HS-5 (cell line): ENCODE data around the gene SLC12A7.

Source experiments
- DNase-seq: peaks from one replicate; pipeline ENCODE4 v3.0.0-alpha.2; 2012; ENCODE audit warnings: low read depth

SLC12A7 gene

DNA sequence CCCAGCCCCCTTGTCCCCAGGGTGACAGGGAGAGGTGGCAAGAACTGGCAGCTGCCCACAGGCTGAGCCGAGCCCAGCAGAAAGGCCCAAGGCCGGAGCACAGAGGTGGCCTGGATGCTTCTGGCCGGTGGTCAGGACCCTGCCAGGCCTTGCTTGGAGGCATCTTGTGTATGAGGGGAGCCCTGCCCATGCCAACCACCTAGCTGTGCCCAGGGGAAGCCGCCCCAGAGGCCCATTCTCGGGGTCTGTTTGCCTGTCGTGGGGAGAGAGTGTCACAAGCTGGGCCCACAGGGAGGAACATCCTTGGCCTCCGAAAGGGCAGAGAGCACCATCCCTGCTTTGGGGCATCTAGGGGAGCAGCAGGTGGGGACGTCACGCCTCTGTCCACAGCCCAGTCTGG lies 93.3 kb downstream of the SLC12A7 start:
- no peak for DNase-seq

DNA sequence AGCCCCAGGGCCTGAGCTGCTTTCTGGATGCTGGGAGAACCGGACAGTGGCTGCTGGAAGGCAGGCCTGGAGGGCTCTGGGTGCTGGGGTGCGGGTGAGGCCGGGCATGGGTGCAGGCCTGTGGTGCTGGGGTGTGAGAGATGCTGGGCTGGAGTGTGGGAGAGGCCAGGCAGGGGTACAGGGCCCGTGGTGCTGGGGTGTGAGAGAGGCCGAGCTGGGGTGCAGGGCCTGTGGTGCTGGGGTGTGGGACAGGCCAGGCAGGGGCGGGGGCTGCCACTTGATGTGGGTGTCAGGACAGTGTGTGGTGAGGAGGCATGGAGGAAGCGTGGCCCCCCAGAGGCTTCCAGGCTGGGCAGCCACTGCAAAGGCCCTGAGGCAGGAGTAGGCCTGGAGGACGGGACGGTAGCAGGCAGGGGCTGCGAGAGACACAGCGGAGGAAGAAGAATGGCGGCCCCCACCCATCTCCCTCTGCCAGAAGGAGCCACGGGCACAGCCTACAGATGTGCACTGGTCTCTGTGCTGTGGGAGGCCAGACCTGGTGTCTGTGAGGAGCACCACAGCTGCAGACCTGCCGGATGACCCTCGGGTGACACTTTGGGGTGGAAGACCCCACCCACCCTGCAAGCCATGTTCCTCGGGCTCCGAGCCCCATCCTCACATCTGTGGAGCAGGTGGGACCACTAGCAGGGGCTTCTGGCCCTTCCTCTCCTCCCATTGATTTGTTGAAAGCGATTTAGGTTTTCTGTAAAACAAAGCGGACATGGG lies 94.0 kb downstream of the SLC12A7 start:
- no peak for DNase-seq

DNA sequence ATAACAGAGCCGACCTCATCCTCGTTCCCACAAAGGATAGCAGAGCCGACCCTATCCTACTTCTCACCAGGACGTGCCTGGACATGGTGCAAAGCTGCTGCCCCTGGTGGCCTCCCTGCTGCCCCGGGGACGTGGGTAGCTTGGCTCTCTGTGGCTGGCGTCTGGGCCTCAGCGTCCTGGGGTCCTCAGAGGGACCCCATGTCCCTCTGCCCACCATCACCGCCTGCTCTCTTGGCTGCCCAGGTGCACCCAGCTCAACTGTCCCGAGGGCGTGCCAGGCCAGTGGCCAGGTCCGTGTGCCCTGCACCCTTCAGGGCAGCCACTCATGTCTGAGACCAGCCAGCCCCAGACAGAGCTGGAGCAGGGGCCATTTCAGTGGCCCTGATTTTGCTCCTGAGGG lies 94.8 kb downstream of the SLC12A7 start:
- no peak for DNase-seq

DNA sequence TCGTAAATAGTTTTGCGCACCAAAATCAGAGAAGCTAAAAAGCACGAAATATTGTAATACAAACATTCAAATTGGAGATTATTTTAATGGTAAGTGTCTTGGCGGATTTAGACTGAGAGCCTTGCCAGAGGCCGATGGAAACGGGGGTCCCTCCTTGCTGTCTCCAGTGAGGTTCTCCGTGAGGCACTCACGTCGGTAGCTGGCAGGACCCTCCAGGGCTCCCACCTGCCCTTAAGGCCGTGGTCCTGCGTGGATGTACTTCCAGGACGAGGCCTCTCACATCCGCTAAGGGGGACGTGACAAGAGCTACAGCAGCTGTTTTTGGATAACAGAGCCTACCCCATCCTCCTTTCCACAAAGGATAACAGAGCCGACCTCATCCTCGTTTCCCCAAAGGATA lies 95.4 kb downstream of the SLC12A7 start:
- no peak for DNase-seq

DNA sequence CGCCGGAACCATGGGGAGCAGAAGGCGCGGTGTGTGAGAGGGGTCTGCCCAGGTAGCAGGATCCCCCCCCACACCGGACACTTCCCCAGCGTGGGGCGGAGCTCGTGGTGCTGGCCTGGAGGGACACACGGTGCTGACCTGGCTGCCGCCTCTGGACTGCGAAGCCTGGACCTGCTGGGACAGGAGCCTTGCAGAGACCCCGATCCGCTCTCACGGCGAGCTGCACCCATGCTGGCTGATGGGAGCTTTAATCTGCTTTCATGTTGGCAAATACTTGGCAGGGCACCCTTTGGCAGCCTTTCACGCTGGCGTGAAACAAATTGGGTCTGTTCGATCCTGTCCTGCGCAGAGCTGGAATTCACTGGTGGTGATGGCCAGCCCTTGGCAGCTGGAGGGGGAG lies 95.8 kb downstream of the SLC12A7 start:
- no peak for DNase-seq

DNA sequence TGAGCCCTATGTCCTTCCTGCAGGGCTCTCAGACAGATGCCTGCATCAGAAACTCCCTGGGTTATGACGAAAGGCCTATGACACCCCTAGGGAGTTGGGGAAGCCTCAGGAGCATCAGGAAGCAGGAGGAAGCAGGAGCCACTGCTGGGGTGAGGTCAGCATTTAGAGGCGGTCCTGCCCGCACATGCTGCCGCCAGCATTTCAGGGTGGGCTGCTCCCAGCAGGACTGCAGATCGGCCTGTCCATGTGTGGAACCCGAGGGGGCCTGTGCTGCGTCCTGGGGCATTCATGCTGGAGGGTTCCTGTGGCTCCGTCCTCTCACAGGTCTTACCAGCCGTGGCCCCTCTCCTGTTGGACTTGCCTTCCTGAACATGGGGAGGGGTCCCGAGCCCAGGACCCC lies 96.4 kb downstream of the SLC12A7 start:
- DNase-seq = no peak

DNA sequence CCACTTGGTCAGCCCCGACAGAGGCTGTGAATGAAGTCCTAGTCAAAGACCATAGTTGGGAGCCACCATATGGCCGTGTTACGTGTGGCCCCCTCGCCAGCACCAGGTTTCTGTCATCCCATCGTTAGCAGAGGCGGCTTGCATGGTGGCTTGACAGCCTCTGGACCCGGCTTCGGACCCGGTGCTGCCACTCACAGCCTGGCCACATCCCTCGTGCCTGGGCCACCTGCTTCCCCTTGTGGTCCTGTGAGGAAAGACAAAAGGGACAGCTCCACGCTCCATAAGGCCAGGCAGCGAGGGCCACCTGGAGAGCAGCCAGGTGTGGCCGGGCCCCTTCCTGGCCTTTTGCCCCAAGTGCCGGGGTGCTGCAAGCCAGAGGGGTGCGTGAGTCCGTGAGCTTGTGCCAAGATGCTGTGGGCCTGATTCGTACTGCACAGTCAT lies 97.1 kb downstream of the SLC12A7 start:
- no peak for DNase-seq

DNA sequence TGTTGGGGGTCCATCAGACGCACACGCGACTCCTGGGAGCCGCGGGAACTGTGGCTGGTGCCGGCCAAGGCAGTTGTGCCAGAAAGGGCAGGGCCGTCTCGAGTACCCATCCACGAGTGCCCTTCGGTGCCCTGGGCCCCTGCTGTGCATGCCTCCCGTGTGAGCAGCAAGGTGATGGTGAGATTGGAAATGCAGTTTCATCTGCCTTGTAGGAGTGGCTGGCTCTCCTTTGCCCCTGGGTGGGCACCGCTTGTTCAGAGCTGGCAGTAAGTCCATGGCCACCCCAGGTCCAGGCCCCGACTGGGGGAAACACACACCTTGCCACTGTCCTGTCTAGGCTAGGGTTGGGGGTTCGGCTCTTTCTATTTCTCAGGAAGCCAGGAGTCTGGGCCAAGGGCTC lies 97.5 kb downstream of the SLC12A7 start:
- no peak for DNase-seq

DNA sequence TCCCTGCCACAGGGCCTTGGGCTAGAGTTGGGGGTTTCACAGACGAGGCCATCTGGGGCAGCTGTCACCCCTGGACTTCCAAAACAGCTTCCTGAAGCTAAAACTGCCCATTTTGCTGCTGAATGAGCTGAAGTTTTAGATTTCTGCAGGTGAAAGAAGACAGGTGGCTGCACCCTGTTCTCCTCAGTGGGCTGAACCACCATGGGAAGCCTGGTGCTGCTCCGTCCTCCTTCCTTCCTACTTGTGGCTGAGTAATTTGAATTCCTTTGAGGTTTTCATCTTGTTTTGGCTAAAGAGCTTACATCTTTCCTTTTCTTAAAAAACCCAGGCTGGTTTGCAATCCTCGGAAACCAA lies 97.9 kb downstream of the SLC12A7 start:
- DNase-seq = no peak

DNA sequence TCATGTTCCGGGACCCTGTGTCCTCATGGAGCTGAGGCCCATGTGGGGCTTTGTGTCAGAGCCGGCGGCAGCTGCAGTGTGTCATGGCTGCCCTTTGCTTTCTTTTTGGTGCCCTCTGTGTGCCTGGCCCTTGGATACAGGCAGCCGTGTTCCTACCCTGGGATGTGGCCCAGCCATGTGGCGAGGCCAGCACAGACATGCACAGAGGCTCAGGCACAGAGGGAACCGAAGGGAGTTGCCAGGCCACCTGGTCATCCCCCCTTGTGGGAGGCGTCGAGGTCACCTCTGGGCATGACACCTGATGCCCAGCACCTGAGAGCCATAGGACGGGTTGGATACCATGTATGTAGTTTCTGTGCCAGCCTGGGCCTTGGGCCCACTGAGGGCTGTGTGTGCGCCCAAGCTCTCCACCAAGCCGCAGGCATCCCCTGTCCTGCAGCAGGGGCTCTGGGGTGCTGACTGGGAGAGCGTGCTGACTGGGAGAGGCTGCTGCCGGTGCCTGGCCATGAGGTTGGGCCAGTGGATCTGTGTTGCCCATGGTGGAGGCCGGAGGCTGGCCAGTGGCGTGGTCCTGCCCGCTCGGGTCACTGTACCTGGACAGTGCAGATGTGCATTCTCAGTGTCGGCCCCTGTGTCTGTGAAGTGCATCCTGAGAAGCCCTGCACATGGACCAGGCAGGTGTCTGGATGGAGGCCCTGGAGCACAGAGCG lies 98.5 kb downstream of the SLC12A7 start:
- no peak for DNase-seq

DNA sequence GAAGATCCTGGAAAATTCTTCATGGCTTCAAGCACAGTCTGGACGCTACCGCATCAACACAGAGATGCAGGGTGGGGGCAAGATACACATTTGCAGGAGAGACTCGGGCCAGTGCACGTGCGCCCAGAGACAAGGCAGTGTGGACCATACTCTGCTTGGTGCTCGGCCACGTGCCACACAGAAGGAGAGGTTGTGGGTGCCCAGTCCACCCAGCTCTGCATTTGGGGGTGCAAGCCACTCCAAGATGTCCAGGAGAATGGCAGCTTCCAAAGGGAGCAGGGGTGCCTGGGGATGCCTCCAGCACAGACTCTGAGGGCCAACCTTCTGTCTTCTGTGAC lies 99.0 kb downstream of the SLC12A7 start:
- no peak for DNase-seq

DNA sequence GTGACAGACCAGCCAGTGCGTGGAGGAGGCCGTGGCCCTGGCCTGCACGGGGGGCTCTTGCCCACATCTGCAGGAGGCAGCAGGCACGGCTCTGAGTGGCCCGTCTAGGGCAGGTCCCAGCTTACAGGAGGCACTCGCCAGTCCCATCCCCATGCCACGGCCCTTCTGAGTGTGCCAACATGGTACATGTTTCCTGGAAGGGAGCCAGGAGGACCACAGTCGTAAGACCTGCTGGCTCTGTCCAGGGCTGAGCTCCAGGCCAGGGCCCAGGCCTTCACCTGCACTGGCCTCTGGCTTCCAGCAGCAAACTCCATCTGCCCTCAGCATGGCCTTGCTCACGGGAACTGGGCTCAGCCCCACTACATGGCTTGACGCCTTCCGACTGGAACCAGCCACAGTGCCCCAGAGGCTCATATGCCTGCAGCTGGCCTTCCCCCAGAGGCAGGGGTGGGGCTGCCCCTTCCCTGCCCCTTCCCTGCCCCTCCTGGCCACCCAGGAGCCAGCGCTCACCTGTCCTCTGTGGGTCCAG lies 99.5 kb downstream of the SLC12A7 start:
- DNase-seq = no peak

DNA sequence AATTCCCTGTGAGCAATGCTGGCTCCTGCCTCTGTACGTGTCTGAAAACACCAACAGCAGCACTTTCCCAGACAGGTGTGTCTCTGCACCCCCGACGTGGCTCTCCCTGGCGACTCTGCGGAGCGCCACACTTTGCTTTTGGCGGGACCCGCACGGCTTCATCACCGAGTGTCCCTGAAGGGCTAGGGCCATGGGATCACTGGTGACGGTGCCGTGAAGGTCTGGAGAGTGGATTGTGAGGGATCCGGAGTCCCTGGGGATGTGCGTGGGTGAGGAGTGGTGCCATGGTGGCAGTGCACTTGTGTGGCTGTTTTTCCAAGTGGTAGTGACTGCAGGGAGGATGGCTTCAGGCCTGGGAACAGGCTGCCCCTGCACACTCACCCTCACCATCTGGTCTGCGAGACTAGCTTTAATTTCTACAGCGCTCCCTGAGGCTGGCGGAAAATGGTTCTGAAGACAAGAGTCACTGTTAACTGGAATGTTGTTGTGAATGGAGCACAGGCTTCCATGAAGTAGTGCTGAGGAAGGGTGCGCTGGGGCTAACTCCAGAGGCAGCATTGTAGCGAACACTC lies 100.0 kb downstream of the SLC12A7 start:
- DNase-seq = no peak

DNA sequence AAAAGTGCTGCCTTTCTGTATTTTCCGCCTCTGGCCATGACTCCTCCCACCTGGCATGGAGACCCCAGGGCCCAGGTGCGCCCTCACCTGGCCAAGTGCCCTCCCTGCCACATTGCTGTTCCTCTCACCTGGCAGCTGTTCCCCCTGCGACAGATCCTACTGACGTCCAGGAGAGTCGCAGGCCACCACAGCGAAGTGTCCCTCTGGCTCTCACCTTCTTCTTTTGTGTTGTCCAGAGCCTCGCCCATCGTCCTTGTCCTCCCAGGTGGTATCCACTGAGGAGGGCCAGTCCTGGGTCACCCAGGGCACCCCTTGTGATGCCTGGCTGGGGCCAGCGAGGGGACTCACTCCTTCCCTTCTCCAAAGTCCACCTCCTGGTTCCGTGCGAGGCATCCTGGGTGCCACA lies 100.6 kb downstream of the SLC12A7 start:
- no peak for DNase-seq

DNA sequence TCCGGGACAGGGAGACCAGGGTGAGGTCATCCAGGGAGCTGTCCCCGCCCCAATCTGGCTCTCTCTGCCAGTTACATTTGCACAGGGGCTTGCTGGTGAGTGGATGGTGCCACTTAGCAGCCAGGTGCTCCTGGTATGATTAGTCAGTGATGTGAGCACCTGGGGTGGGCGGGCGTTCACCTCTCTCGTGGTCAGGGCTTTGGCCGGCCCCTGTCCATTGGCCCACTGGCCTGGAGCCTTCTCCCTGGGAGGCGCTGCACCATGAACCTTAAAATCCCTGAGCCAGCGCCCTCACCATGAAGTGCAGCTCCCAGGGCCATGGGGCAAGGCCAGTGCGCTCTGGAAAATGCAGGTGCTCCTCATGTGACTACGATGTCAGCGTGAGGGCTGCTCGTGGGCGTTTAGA lies 101.2 kb downstream of the SLC12A7 start:
- DNase-seq = no peak

DNA sequence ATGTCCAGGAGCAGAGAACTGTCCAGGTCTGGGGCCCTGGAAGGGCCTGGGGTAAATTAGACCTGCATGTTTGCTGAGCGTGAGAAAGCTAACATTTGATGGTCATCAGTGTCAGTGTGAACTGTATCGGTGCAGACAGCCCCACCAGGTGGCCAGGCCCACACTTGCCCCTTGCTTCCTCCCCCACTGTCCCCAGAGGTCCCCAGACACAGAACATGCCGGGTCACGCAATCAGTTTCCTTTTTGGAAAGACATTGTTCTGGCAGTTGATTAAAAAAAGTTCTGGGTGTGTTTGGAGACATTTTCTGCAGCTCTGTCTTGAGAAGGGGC lies 101.7 kb downstream of the SLC12A7 start:
- no peak for DNase-seq

DNA sequence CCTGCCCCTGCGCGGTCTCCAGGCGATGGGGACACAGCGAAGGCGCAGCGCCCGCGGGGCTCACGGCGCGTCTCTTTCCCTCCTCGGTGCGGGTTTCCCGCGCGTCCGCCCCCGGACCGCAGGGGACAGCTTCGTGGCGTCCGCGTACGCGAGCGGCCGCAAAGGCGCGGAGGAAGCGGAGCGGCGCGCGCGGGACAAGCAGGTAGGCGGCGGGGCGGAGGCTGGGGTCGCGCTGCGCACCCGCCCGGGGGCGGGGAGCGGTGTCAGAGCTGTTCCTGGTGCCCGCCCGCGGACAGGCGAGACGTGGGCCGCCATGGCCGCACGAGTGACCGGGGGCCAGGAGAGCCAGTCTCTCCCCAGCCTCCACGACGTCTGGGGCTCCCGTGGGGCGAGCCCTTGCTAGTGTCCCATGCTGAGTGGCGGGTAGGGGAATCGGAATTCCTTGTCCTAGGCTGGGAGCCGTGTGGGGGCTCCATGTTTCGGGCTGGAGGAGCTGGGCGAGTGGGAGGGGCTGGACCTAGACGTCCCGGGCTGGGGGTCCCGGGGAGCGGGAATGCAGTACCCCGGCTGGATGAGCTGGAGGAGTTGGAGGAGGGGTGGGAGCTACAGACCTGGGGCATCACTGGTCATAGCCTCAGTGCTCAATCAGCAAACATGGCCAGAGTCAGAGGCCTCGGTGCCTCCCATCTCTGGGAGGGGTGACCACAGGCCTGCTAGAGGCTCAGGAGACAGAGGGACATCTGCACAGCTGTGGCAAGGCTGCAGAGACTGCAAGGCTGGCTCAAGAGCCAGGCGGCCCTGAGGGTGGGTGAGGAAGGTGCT lies 102.3 kb downstream of the SLC12A7 start:
- no peak for DNase-seq

DNA sequence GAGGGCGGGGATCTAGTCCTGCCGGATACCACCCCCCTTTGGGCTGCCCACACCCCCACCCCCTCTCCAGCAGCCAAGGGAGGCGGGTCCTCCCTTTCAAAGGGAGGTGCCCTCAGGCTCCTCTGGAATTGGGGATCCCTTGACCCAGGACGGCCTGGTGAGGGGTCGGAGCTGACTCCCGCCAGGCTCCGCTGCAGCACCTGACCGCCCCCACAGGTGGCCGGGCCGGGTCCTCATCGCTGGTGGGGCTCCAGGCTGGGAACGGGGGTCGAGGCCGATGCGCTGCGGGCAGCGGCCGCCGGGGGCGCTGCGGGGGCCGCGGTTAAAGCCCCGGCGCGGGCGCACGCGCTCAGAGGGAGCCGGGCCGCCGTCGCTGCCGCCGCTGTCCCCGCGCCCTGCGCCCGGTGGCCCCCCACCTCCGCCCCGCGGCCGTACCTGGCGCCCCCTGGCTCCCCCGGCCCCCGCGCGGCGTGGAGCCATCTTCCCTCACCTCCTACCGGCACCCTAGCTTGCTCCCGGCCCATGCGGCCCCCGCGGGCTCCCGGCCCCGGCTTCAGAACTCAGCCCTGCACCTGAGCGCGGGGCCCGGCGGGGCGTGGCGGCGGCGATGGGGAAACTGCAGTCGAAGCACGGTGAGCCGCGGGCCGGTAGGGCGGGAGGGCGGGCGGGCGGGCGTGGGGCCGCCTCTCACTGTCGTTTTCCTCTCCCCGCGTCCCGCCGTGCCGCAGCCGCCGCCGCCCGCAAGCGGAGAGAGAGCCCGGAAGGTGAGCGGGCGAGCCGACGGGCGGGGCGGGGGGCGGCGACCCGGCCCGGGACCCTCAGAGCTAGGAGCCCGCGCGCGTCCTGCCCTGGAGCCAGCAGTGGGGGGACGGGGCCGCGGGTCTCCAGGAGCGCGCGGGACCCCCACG lies 103.2 kb downstream of the SLC12A7 start, which contains the start of gene NKD2:
Gene NKD2 (plus strand): TSS at position 352 of the 908 bp plus-strand sequence. CDS start 256 bp downstream, at position 608.
- DNase-seq = no peak

DNA sequence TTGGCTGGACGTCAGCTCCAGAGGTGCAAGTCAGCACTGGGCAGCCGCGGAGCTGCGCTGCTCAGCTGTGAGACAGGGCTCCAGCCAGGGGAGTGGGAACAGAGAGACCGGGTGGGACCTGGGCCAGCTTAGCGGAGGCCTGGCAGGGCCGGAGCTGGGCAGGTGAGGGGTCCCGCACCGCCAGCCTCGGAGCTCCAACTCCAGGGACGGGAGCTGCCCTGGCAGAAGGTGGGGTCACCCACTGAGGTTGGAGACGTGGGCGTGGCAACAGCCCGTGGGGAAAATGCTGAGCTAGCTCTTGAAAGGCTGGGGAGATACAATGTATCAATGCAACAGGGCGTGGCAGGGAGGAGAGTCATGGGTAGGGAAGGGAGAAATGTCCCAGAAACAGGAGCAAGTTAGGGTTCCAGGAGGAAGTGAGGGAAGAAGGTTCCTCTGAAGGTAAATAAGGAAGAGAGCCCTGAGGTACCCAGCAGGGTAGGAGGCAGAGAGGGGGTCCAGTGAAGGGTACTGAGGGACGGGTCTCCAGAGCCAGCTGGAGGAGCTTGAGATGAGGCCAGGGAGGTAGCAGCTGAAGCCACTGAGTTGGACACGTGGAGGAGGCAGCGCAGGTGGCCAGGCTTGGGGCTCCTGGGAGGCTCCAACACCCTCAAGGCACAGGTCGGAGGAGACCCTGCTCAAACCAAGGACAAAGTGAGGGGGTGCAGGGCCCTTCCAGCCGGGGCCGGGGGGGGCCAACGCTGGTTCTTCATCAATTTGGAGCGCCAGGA lies 104.0 kb downstream of the SLC12A7 start:
- DNase-seq = no peak

DNA sequence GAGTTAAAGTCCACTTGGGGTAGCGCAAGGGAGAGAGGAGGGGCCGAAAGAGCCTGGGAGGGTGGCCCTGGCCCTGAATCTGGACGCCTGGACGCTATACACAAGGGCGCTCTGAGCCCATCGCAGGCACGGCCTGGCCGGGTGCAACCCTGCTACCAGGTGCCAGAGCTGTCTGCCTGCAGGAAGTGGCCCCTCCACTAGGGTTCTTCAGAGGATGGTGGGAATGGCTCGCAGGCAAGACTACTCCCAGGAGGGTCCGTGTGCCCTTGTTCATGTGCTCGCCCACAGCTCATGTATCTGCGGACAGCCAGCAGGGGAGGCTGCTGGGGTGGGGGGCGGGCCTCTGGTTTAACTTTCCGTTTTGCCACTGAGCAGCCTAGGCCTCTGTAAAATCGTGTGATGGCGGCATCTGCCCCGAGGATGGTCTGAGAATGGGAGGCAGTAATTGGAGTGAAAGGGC lies 104.6 kb downstream of the SLC12A7 start:
- DNase-seq = no peak
